Effector memory CD8-positive, alpha-beta T cell (primary cell): ENCODE results near the gene OSBPL10.
A peak's percentile ranks its signal among the peaks of the same experiment; 100 is the strongest.

Experiments
- ATAC-seq: fragments of 150-1000 bp; cut with Tn5 transposase; replicated peaks from 2 replicates; pipeline ENCODE4 v1.10.0; 2021; ENCODE audit warnings: mild to moderate bottlenecking, moderate library complexity
- DNase-seq, 3 experiments: peaks; one replicate each; pipeline ENCODE4 v3.0.0; 2021
- H3K27ac Mint-ChIP-seq, 2 donors: one replicate each; pipeline ENCODE4 v1.8.0; 2022; ENCODE audit warnings: mild to moderate bottlenecking in 2 of 2, mixed read lengths in 2 of 2, moderate library complexity in 2 of 2
- H3K27me3 Mint-ChIP-seq, 2 donors: one replicate each; pipeline ENCODE4 v1.8.0; 2022; ENCODE audit warnings: mixed read lengths in 2 of 2
- H3K36me3 Mint-ChIP-seq: one replicate; pipeline ENCODE4 v1.8.0; 2022; ENCODE audit warnings: mild to moderate bottlenecking, moderate library complexity, mixed read lengths; ENCODE audit not compliant: insufficient read depth
- H3K4me1 Mint-ChIP-seq, 2 donors: one replicate each; pipeline ENCODE4 v1.8.0; 2022; ENCODE audit warnings: low read depth in 2 of 2, mixed read lengths in 2 of 2
- H3K4me3 Mint-ChIP-seq, 2 donors: one replicate each; pipeline ENCODE4 v1.8.0; 2022; ENCODE audit warnings: mild to moderate bottlenecking in 2 of 2, mixed read lengths in 2 of 2, moderate library complexity in 2 of 2
- H3K9me3 Mint-ChIP-seq, 2 donors: one replicate each; pipeline ENCODE4 v1.8.0; 2022; ENCODE audit warnings: mixed read lengths in 2 of 2

The OSBPL10 gene

DNA sequence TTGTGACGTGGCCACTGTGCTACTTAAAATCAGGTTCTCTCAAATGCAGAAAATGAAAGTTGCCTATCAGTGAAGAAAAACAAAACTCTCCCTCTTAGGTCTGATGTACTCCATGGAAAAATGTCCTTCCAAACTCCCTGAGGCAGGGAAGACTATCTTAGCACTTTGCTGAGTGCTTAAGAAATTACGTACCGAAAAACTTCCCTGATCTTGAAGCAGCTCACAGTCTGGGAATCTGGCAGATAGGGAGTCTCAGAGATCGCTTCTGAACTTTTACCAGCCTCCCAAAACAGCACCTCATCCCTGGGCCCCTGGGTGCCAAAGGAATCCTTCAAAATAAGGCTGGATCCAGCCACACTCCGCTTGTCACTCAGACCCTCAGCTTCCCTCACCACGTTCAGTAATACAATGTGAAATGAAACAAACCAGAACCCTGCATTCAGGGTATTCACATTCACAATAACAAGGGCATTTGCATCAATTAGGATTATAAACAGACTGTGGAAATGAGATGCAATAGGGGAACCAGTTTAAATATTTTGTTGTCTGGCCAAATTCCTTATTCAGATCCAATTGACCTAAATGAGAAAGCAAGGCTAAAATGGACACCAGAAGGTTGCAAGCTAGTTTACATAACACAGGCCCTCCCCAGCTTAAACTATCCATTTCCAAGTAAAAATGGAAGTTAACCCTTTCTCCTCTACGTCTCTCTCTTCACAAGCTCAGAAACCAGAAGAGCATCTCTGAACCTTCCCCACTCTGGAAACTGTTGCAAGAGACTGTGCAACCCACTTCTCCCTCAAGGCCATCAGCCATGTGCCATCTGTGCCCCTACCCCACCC is 20.9 kb downstream of the OSBPL10 start:
- Mint-ChIP-seq H3K4me3 (no peak overlapping the region), H3K27me3 (peaks cover 28 to 42% of the 10 kb centered on the region in 2 donors), H3K36me3 (peaks cover 2% of the 10 kb centered on the region), H3K9me3 (peaks cover 3 to 7% of the 10 kb centered on the region in 2 donors), H3K27ac (no peak overlapping the region), H3K4me1 (peaks cover 5 to 8% of the 10 kb centered on the region in 2 donors)
- no peak for DNase-seq
- ATAC-seq: no peak

- Mint-ChIP-seq H3K9me3 (peaks cover 3 to 7% of the 10 kb centered on the region in 2 donors), H3K4me1 (peaks cover 5 to 8% of the 10 kb centered on the region in 2 donors), H3K4me3 (no peak overlapping the region), H3K27ac (no peak overlapping the region), H3K27me3 (peaks cover 32 to 39% of the 10 kb centered on the region in 2 donors), H3K36me3 (peaks cover 2% of the 10 kb centered on the region)
- DNase-seq: no peak
- no peak for ATAC-seq
Observed at GRCh38 chr3:31959251-31959650, 21.8 kb downstream of the OSBPL10 start.

GRCh38 chr3:31958701-31959152 is 22.3 kb downstream of the OSBPL10 start:
- Mint-ChIP-seq H3K9me3 (peaks cover 3 to 7% of the 10 kb centered on the region in 2 donors), H3K36me3 (peaks cover 2% of the 10 kb centered on the region), H3K27ac (no peak overlapping the region), H3K4me3 (no peak overlapping the region), H3K27me3 (peaks cover 30 to 33% of the 10 kb centered on the region in 2 donors), H3K4me1 (peaks cover 5 to 8% of the 10 kb centered on the region in 2 donors)
- DNase-seq (no peak), ATAC-seq (no peak)

- Mint-ChIP-seq H3K9me3 (peaks cover 3 to 7% of the 10 kb centered on the region in 2 donors), H3K27ac (no peak overlapping the region), H3K4me1 (peaks cover 5 to 10% of the 10 kb centered on the region in 2 donors), H3K27me3 (peaks cover 35 to 36% of the 10 kb centered on the region in 2 donors), H3K36me3 (no peaks in the 10 kb centered on the region), H3K4me3 (no peak overlapping the region)
- ATAC-seq: no peak
- no peak for DNase-seq
Observed at GRCh38 chr3:31957106-31957505, 24.0 kb downstream of the OSBPL10 start.

- H3K4me3 Mint-ChIP-seq: no peak overlapping the region
- no peaks in the 10 kb centered on the region for H3K36me3 Mint-ChIP-seq
- peaks cover 3 to 7% of the 10 kb centered on the region in 2 donors for H3K9me3 Mint-ChIP-seq
- H3K27me3 Mint-ChIP-seq: peaks cover 28 to 29% of the 10 kb centered on the region in 2 donors
- DNase-seq: no peak
- peaks cover 5 to 9% of the 10 kb centered on the region in 2 donors for H3K4me1 Mint-ChIP-seq
- no peak for ATAC-seq
- H3K27ac Mint-ChIP-seq: no peak overlapping the region
Observed at GRCh38 chr3:31955581-31955980, 25.5 kb downstream of the OSBPL10 start.

DNA sequence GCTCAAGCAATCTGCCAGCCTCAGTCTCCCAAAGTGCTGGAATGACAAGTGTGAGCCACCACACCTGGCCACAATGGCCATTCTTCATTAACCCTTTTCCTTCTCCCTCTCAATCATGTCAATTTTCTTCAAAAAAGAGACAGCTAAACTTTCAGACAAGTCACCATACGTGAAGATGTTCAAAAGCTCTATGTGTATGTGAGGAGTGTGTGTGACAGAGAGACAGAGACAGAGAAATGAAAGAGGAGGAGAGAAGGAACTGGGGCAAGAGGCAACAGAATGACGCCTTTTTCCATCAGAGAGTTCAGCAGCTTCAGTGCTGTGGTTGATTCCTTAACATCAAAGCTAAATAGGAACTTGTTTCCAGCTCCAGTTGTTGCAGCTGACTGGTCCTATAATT is 27.4 kb downstream of the OSBPL10 start:
- ATAC-seq (no peak), DNase-seq (no peak)
- Mint-ChIP-seq H3K4me3 (no peak overlapping the region), H3K27ac (no peak overlapping the region), H3K27me3 (peaks cover 18 to 19% of the 10 kb centered on the region in 2 donors), H3K4me1 (peaks cover 0 to 3% of the 10 kb centered on the region in 2 donors), H3K36me3 (no peaks in the 10 kb centered on the region), H3K9me3 (peaks cover 3 to 7% of the 10 kb centered on the region in 2 donors)

GRCh38 chr3:31953091-31953490 is 28.0 kb downstream of the OSBPL10 start:
- H3K4me3 Mint-ChIP-seq: no peak overlapping the region
- H3K27ac Mint-ChIP-seq: no peak overlapping the region

DNA sequence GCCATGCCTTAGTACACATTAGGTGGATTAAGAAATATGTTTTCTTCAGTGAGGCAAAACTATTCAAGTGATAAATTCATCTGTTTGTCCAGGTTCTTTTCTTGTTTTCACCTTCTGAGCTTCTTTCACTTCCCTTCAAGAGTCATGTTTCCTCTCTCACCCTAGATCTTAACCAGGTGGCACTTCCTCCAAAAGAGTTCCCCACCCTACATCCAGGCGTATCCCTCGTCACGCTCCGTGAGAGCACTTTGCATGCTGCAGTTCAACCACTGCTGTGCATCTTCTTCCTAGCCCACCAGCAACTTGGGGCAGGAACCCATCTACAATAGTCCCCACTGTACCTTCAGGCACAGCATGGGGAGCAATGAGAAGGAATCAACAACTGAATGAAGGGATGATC is 28.9 kb downstream of the OSBPL10 start:
- Mint-ChIP-seq H3K4me1 (peaks cover 0 to 3% of the 10 kb centered on the region in 2 donors), H3K36me3 (no peaks in the 10 kb centered on the region), H3K9me3 (peaks cover 3 to 7% of the 10 kb centered on the region in 2 donors), H3K27me3 (peaks cover 18 to 29% of the 10 kb centered on the region in 2 donors), H3K27ac (no peak overlapping the region), H3K4me3 (no peak overlapping the region)
- DNase-seq (no peak), ATAC-seq (peak; percentile 41)

More at GRCh38 chr3:31953091-31953490, 28.0 kb downstream of the OSBPL10 start:
- ATAC-seq: no peak
- no peak for DNase-seq
- H3K9me3 Mint-ChIP-seq: peaks cover 3 to 7% of the 10 kb centered on the region in 2 donors
- peaks cover 0 to 3% of the 10 kb centered on the region in 2 donors for H3K4me1 Mint-ChIP-seq
- no peaks in the 10 kb centered on the region for H3K36me3 Mint-ChIP-seq
- H3K27me3 Mint-ChIP-seq: peaks cover 18 to 20% of the 10 kb centered on the region in 2 donors

DNA sequence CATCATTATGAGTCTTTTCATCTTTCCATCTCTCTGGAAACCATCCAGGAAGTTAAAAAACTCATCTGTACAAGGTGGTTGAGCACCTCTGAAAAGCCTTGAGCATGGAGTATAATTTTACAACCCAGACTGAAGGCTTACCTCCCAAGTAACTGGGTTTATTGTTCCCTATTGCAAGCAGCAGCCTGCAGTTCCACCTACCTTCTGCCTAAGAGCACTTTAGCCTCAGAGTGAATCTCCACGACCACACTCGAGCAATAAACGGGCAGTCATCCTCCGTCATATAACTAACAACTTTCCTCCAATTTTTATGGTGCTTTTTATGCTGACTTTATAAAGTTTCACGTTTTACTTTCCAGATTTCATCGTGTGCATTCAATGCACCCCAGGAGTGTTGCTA is 32.8 kb downstream of the OSBPL10 start:
- DNase-seq (no peak), ATAC-seq (no peak)
- Mint-ChIP-seq H3K27me3 (peaks cover 11 to 35% of the 10 kb centered on the region in 2 donors), H3K4me1 (peaks cover 0 to 3% of the 10 kb centered on the region in 2 donors), H3K9me3 (no peaks in the 10 kb centered on the region), H3K4me3 (no peak overlapping the region), H3K27ac (no peak overlapping the region), H3K36me3 (no peaks in the 10 kb centered on the region)

GRCh38 chr3:31947671-31948091 is 33.4 kb downstream of the OSBPL10 start:
- no peaks in the 10 kb centered on the region for H3K9me3 Mint-ChIP-seq
- H3K36me3 Mint-ChIP-seq: no peaks in the 10 kb centered on the region
- ATAC-seq (no peak), DNase-seq (no peak)
- no peak overlapping the region for H3K4me3 Mint-ChIP-seq
- H3K27ac Mint-ChIP-seq: no peak overlapping the region
- peaks cover 13 to 32% of the 10 kb centered on the region in 2 donors for H3K27me3 Mint-ChIP-seq
- peaks cover 0 to 3% of the 10 kb centered on the region in 2 donors for H3K4me1 Mint-ChIP-seq

GRCh38 chr3:31947162-31947561 is 33.9 kb downstream of the OSBPL10 start:
- Mint-ChIP-seq H3K4me3 (no peak overlapping the region), H3K4me1 (peaks cover 0 to under 1% of the 10 kb centered on the region in 2 donors)
- no peak for DNase-seq

DNA sequence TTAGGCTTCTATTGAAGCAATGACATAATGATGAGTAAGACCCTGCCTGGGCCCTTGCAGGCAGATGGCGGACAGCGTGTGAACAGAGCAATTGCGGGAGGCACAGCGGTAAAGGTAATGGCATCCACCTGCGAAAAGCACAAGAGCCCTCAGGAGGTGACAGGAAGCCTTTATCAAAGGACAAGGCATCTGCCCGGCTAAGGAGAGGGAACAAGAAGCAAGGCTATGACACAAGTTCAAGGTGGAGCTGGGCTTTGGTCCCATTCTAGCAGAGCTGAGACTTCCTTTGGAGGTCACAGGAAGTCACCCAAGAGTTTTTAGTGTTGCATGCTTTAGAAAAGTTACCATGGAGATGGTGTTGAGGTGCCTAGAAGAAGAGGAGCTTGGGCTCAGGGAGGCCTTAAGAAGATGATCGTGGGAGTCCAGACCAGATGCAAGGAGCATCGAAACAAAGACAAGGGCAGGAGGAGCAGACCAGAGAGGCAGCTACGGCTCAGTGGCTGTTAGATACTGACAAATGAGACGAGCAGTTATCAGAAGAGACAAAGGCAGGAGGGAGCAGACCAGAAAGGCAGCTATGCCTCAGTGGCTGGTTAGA is 34.5 kb downstream of the OSBPL10 start:
- ATAC-seq (no peak), DNase-seq (no peak)
- Mint-ChIP-seq H3K9me3 (no peaks in the 10 kb centered on the region), H3K27me3 (peaks cover 16 to 27% of the 10 kb centered on the region in 2 donors), H3K4me3 (no peak overlapping the region), H3K4me1 (no peaks in the 10 kb centered on the region), H3K27ac (no peak overlapping the region), H3K36me3 (no peaks in the 10 kb centered on the region)

More at GRCh38 chr3:31947162-31947561, 33.9 kb downstream of the OSBPL10 start:
- no peaks in the 10 kb centered on the region for H3K9me3 Mint-ChIP-seq
- H3K27ac Mint-ChIP-seq: no peak overlapping the region
- peaks cover 16 to 27% of the 10 kb centered on the region in 2 donors for H3K27me3 Mint-ChIP-seq
- ATAC-seq: no peak
- H3K36me3 Mint-ChIP-seq: no peaks in the 10 kb centered on the region

GRCh38 chr3:31945738-31946052 is 35.4 kb downstream of the OSBPL10 start:
- Mint-ChIP-seq H3K27me3 (peaks cover 16 to 27% of the 10 kb centered on the region in 2 donors), H3K36me3 (no peaks in the 10 kb centered on the region), H3K4me3 (no peak overlapping the region), H3K9me3 (no peaks in the 10 kb centered on the region), H3K4me1 (no peaks in the 10 kb centered on the region), H3K27ac (no peak overlapping the region)
- no peak for ATAC-seq
- DNase-seq: no peak

DNA sequence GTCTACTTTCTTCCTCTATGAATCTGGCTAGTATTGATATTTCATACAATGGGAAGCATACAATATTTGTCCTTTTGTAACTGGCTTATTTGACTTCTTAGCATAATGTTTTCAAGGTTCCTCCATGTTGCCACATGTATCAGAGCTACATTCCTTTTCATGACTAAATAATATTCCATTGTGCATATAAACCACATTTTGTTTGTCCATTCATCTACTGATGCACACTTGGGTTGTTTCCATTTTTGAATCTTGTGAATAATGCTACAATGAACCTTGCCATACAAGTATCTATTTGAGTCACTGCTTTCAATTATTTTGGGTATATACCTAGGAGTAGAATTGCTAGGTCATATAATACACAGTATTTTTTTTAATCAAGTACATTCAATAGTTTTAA is 38.0 kb downstream of the OSBPL10 start:
- no peak overlapping the region for H3K27ac Mint-ChIP-seq

More for the DNA sequence above, 38.0 kb downstream of the OSBPL10 start:
- H3K36me3 Mint-ChIP-seq: no peaks in the 10 kb centered on the region
- H3K27me3 Mint-ChIP-seq: peaks cover 16 to 25% of the 10 kb centered on the region in 2 donors
- no peaks in the 10 kb centered on the region for H3K9me3 Mint-ChIP-seq
- no peaks in the 10 kb centered on the region for H3K4me1 Mint-ChIP-seq
- ATAC-seq (no peak), DNase-seq (no peak)
- no peak overlapping the region for H3K4me3 Mint-ChIP-seq
